ENCODE results near the gene DEGS1. TPM values are rescaled to one million over a fixed set of nuclear protein-coding genes. Genes with fewer than 3 reads are reported as not detected.
A peak's percentile ranks its signal among the peaks of the same experiment; 100 is the strongest.

DEGS1 gene
- total RNA-seq, result 42.2 TPM
- long read RNA-seq, transcript DEGS1-201 (3 exons, 2,101 nt), result major isoform, 50 of 61 reads
- long read RNA-seq, partial matches to known transcripts, result 4 of 61 reads
- long read RNA-seq, other reads (novel, unspliced or antisense), result 6 of 61 reads

DNA sequence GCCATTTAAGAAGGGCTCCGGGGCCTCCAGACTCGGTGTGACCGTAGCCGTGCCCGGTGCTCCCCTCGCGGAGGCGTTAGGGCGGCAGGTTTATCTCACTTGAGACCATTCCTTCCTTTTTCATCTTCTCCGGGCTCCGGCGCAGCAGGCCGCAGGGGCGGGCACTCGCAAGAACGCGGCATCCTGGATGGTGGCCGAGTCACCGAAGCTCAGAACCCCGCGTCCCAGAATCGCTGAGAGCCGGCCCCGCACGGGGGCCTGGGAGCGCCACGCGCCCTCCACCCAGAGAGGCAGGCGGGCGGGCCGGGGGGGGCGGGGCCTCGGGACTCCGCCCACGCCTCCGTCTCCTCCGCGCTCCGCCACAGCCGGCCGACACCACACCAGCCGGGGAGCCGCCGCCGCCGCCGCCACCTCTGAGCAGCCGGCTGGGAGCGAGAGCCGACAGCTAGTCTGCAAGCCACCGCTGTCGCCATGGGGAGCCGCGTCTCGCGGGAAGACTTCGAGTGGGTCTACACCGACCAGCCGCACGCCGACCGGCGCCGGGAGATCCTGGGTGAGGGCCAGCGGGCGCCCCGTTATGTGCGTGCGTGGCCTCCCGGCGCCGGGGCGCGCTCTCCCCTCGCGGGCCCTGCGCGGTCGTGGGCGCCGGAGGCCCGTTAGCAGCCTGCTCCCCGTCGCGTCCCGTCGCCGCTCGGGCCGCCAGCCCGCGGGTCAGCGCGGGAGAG is at the start of gene DEGS1:
DEGS1 (plus strand) TSS at position 375 of the 725 bp plus-strand sequence; CDS start at position 472, 97 bp downstream.
- DNase-seq, result peak; percentile 83
- Histone ChIP-seq H3K4me1 (peaks cover 47% of the 10 kb centered on the region), H3K4me3 (peak within 1 kb of the TSS; percentile 98), H3K27me3 (ENCODE audit: low read depth) (no peaks in the 10 kb centered on the region), H3K36me3 (no peaks in the 10 kb centered on the region), H3K27ac (replicated peaks) (peak within 1 kb of the TSS; percentile 98), H3K9me3 (replicated peaks) (no peaks in the 10 kb centered on the region)
- TF ChIP-seq, protein P1, sequence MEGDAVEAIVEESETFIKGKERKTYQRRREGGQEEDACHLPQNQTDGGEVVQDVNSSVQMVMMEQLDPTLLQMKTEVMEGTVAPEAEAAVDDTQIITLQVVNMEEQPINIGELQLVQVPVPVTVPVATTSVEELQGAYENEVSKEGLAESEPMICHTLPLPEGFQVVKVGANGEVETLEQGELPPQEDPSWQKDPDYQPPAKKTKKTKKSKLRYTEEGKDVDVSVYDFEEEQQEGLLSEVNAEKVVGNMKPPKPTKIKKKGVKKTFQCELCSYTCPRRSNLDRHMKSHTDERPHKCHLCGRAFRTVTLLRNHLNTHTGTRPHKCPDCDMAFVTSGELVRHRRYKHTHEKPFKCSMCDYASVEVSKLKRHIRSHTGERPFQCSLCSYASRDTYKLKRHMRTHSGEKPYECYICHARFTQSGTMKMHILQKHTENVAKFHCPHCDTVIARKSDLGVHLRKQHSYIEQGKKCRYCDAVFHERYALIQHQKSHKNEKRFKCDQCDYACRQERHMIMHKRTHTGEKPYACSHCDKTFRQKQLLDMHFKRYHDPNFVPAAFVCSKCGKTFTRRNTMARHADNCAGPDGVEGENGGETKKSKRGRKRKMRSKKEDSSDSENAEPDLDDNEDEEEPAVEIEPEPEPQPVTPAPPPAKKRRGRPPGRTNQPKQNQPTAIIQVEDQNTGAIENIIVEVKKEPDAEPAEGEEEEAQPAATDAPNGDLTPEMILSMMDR (IDR thresholded peaks at IDR 0.05; ENCODE audit: borderline replicate concordance), result no peak
- intact Hi-C loops (cut with micrococcal nuclease), result no loop called here

GRCh38 chr1:224133741-224134299 is 49.2 kb upstream of the DEGS1 start:
- H3K27ac ChIP-seq (replicated peaks), result no peak overlapping the region
- H3K4me1 ChIP-seq, result no peaks in the 10 kb centered on the region
- peaks cover 64% of the 10 kb centered on the region for H3K36me3 ChIP-seq
- no peak for DNase-seq
- no peak overlapping the region for H3K4me3 ChIP-seq
- H3K27me3 ChIP-seq (ENCODE audit: low read depth), result no peaks in the 10 kb centered on the region
- TF ChIP-seq, protein P1 (IDR thresholded peaks at IDR 0.05; ENCODE audit: borderline replicate concordance), result no peak
- intact Hi-C loops (cut with micrococcal nuclease), result no loop called here
- peaks cover 5% of the 10 kb centered on the region for H3K9me3 ChIP-seq (replicated peaks)

DNA sequence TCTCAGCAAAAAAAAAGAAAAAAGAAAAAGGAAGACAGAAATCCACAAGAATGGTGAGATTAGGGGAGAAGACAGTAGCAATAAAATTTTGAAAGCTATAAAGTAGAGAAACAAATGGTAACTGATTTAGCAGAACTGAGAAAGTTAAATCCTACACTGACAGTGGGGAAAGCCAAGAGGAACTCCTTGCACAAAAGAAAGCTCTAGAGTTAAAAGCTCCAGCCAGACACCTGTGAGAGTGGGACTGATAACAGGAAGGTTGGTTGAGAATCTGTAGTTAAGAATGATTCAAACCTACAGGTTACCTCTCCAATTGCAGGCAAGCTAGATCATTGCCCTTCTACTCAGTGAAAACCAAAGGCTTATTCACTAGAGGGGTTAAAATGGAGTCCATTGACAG is 45.5 kb upstream of the DEGS1 start:
- intact Hi-C loops (cut with micrococcal nuclease), result no loop called here
- H3K27me3 ChIP-seq (ENCODE audit: low read depth), result no peaks in the 10 kb centered on the region
- TF ChIP-seq, protein P1 (IDR thresholded peaks at IDR 0.05; ENCODE audit: borderline replicate concordance), result no peak
- H3K36me3 ChIP-seq, result peaks cover 59% of the 10 kb centered on the region
- H3K4me3 ChIP-seq, result no peak overlapping the region
- no peaks in the 10 kb centered on the region for H3K4me1 ChIP-seq
- H3K27ac ChIP-seq (replicated peaks), result no peak overlapping the region
- H3K9me3 ChIP-seq (replicated peaks), result no peaks in the 10 kb centered on the region
- DNase-seq, result no peak

DNA sequence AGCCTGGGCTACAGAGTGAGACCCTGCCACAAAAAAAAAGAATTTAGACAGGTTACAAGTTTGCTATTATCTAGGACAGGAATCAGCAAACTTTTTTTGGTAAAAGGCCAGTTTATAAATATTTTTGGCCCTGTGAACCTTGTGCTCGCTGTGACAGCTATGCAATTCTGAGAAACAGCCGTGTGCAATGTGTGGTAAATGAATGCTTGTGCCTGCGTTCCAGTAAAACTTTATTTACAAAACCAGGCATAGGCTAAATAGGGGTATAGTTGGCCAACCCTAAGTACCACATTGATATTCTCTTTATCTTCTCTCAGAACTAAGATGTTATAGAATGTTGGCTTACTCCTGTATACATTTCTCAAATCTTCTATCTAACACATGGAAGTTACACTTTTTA is 44.8 kb upstream of the DEGS1 start:
- Histone ChIP-seq H3K4me3 (no peak overlapping the region), H3K36me3 (peaks cover 52% of the 10 kb centered on the region), H3K27me3 (ENCODE audit: low read depth) (no peaks in the 10 kb centered on the region), H3K27ac (replicated peaks) (no peak overlapping the region), H3K4me1 (no peaks in the 10 kb centered on the region), H3K9me3 (replicated peaks) (no peaks in the 10 kb centered on the region)
- intact Hi-C loops (cut with micrococcal nuclease), result no loop called here
- no peak for DNase-seq
- TF ChIP-seq, protein P1 (IDR thresholded peaks at IDR 0.05; ENCODE audit: borderline replicate concordance), result no peak

DNA sequence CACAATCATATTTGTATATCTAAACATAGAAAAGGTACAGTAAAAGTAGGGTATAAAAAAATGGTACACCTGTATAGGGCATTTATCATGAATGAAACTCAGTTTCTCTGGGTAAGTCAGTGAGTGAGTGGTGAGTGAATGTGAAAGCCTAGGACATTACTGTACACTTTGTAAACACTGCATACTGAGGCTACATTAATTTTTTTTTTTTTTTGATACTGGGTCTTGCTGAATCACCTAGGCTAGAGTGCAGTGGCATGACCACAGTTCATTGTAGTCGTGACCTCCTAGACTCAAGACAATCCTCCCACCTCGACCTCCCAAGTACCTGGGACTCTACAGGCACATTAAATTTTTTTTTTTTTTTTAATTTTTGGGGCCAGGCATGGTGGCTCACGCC is 41.3 kb upstream of the DEGS1 start:
- Histone ChIP-seq H3K4me3 (no peak overlapping the region), H3K27ac (replicated peaks) (no peak overlapping the region), H3K4me1 (no peaks in the 10 kb centered on the region), H3K9me3 (replicated peaks) (no peaks in the 10 kb centered on the region), H3K27me3 (ENCODE audit: low read depth) (no peaks in the 10 kb centered on the region), H3K36me3 (peaks cover 39% of the 10 kb centered on the region)
- intact Hi-C loops (cut with micrococcal nuclease), result no loop called here
- TF ChIP-seq, protein P1 (IDR thresholded peaks at IDR 0.05; ENCODE audit: borderline replicate concordance), result no peak
- no peak for DNase-seq

All from left ventricle myocardium inferior (tissue), 1 donor.